Activated CD4-positive, CD25-positive, alpha-beta regulatory T cell treated with anti-CD3 and anti-CD28 coated beads, Interleukin-2, amount 50 U/mL, for 72 hours (primary cell): ENCODE measurements around the gene SAFB.
"Not testable (repeated sequence)": the region's sequence is repeated elsewhere in the genome, so short reads cannot be mapped to it uniquely, and the experiment has no call there.

Experiments used
- DNase-seq: peaks from one replicate; pipeline ENCODE4 v3.0.0; 2021

SAFB gene

GRCh38 chr19:5700455-5701092 is 77.7 kb downstream of the SAFB start:
- DNase-seq: no peak

GRCh38 chr19:5702053-5702410 is 79.1 kb downstream of the SAFB start:
- not testable (repeated sequence) for DNase-seq

- DNase-seq: no peak
Measured at GRCh38 chr19:5703819-5704818, 81.2 kb downstream of the SAFB start.

GRCh38 chr19:5705552-5705951 is 82.7 kb downstream of the SAFB start:
- no peak for DNase-seq

GRCh38 chr19:5706876-5707573 is 84.1 kb downstream of the SAFB start:
- DNase-seq: no peak

GRCh38 chr19:5707576-5708575 is 85.0 kb downstream of the SAFB start:
- DNase-seq: no peak

- DNase-seq: no peak
Measured at GRCh38 chr19:5711025-5711424, 88.1 kb downstream of the SAFB start.

GRCh38 chr19:5711713-5712161 is 88.9 kb downstream of the SAFB start:
- DNase-seq: no peak

GRCh38 chr19:5713228-5713627 is 90.3 kb downstream of the SAFB start:
- DNase-seq: no peak

GRCh38 chr19:5714816-5715215 is 91.9 kb downstream of the SAFB start:
- DNase-seq: no peak

- no peak for DNase-seq
Measured at GRCh38 chr19:5717215-5717935, 94.5 kb downstream of the SAFB start.
